Upper lobe of left lung (tissue), 4 donors: Measurements from ENCODE around the gene MAGI2.

ENCODE experiments used
- CTCF ChIP-seq, 6 experiments: fragments of 450-650 bp in 4 of 6; fragments of 200-600 bp in 2 of 6; sonication (generic) in 2 of 6; IDR thresholded peaks; one replicate each; pipeline ENCODE4 v1.5.1; 2016 to 2019; ENCODE audit warnings: antibody characterized with exemption in 6 of 6
- POLR2A ChIP-seq, 4 donors: fragments of 450-650 bp; IDR thresholded peaks; one replicate each; pipeline ENCODE4 v1.5.1; 2016 to 2017; ENCODE audit warnings: antibody characterized with exemption in 4 of 4, mild to moderate bottlenecking in 2 of 4
- POLR2AphosphoS5 ChIP-seq, 2 donors: sonication (generic); formaldehyde crosslinking; IDR thresholded peaks; one replicate each; pipeline ENCODE4 v1.5.1; 2017; ENCODE audit warnings: antibody characterized with exemption in 2 of 2

- TF ChIP-seq POLR2A (IDR thresholded peaks at IDR 0.05) (no peak), POLR2AphosphoS5 (IDR thresholded peaks at IDR 0.05) (no peak), CTCF (IDR thresholded peaks at IDR 0.05) (no peak)
These were observed 1173.2 kb downstream of the MAGI2 start for GRCh38 chr7:78280276-78280675.
